SK-N-SH treated with all-trans-retinoic acid at 6 μM for 48 hours (cell line): Measurements from ENCODE around the gene PDCD6IP.
"Not testable (repeated sequence)": the region's sequence is repeated elsewhere in the genome, so short reads cannot be mapped to it uniquely, and the experiment has no call there.

Experiments used
- ATAC-seq: fragments of 200-7000 bp; cut with Tn5 transposase; 3 replicates; pipeline ENCODE4 v1.9.1; 2020; ENCODE audit warnings: mild to moderate bottlenecking, moderate library complexity
- ARNTL ChIP-seq: fragments of 450-650 bp; formaldehyde crosslinking; IDR thresholded peaks from 2 replicates; pipeline ENCODE4 v1.5.0; 2020; ENCODE audit warnings: low read depth, mild to moderate bottlenecking, moderate library complexity, borderline replicate concordance
- BACH2 ChIP-seq: fragments of 250-450 bp; sonication (Bioruptor Pico); IDR thresholded peaks from 2 replicates; pipeline ENCODE4 v1.9.0; 2021; ENCODE audit warnings: mild to moderate bottlenecking, borderline replicate concordance
- CREB5 ChIP-seq: fragments of 250-450 bp; sonication (Bioruptor Pico); IDR thresholded peaks from 2 replicates; pipeline ENCODE4 v1.5.1; 2020; ENCODE audit warnings: low read depth, mild to moderate bottlenecking, moderate library complexity
- CSDC2 ChIP-seq: fragments of 250-450 bp; sonication (Bioruptor Pico); IDR thresholded peaks from 2 replicates; pipeline ENCODE4 v1.5.0; 2020; ENCODE audit warnings: mild to moderate bottlenecking, moderate library complexity
- CSRNP3 ChIP-seq: fragments of 250-450 bp; sonication (Bioruptor Pico); IDR thresholded peaks from 2 replicates; pipeline ENCODE4 v1.5.1; 2021; ENCODE audit warnings: mild to moderate bottlenecking, moderate library complexity
- ESRRG ChIP-seq: fragments of 250-450 bp; sonication (Bioruptor Pico); IDR thresholded peaks from 2 replicates; pipeline ENCODE4 v1.6.1; 2021; ENCODE audit warnings: mild to moderate bottlenecking
- GLIS3 ChIP-seq: fragments of 250-450 bp; sonication (Bioruptor Pico); IDR thresholded peaks from 2 replicates; pipeline ENCODE4 v1.5.0; 2020; ENCODE audit warnings: mild to moderate bottlenecking, moderate library complexity
- ISL1 ChIP-seq: fragments of 250-450 bp; sonication (Bioruptor Pico); IDR thresholded peaks from 2 replicates; pipeline ENCODE4 v2.1.2; 2022; ENCODE audit warnings: mild to moderate bottlenecking, moderate library complexity
- OSR1 ChIP-seq: fragments of 250-450 bp; sonication (Bioruptor Pico); IDR thresholded peaks from 2 replicates; pipeline ENCODE4 v1.8.0; 2022; ENCODE audit warnings: moderate library complexity, mild to moderate bottlenecking, inconsistent platforms
- PATZ1 ChIP-seq: fragments of 250-450 bp; sonication (Bioruptor Pico); IDR thresholded peaks from 2 replicates; pipeline ENCODE4 v1.8.0; 2020; ENCODE audit warnings: mild to moderate bottlenecking, moderate library complexity, borderline replicate concordance
- PPARA ChIP-seq: fragments of 250-450 bp; sonication (Bioruptor Pico); IDR thresholded peaks from 2 replicates; pipeline ENCODE4 v1.5.0; 2020; ENCODE audit warnings: mild to moderate bottlenecking, borderline replicate concordance
- RARB ChIP-seq: fragments of 250-450 bp; sonication (Bioruptor Pico); IDR thresholded peaks from 2 replicates; pipeline ENCODE4 v1.8.0; 2021; ENCODE audit warnings: mild to moderate bottlenecking, moderate library complexity
- SNAI2 ChIP-seq: fragments of 250-450 bp; sonication (Bioruptor Pico); IDR thresholded peaks from 2 replicates; pipeline ENCODE4 v1.5.0; 2020; ENCODE audit warnings: mild to moderate bottlenecking, moderate library complexity
- TCF4 ChIP-seq: fragments of 250-450 bp; sonication (Bioruptor Pico); IDR thresholded peaks from 2 replicates; pipeline ENCODE4 v1.8.0; 2021; ENCODE audit warnings: mild to moderate bottlenecking, moderate library complexity, borderline replicate concordance
- TOX ChIP-seq: fragments of 250-450 bp; sonication (Bioruptor Pico); IDR thresholded peaks from 2 replicates; pipeline ENCODE4 v1.8.0; 2021; ENCODE audit warnings: mild to moderate bottlenecking, moderate library complexity, borderline replicate concordance
- TSHZ2 ChIP-seq: fragments of 250-450 bp; sonication (Bioruptor Pico); IDR thresholded peaks from 2 replicates; pipeline ENCODE4 v1.5.0; 2020; ENCODE audit warnings: mild to moderate bottlenecking, moderate library complexity
- ZC3H10 ChIP-seq: fragments of 250-450 bp; sonication (Bioruptor Pico); IDR thresholded peaks from 2 replicates; pipeline ENCODE4 v1.5.1; 2021; ENCODE audit warnings: mild to moderate bottlenecking, moderate library complexity
- ZFP3 ChIP-seq: fragments of 250-450 bp; sonication (Bioruptor Pico); IDR thresholded peaks from 2 replicates; pipeline ENCODE4 v1.5.0; 2020; ENCODE audit warnings: mild to moderate bottlenecking, moderate library complexity
- ZFP30 ChIP-seq: fragments of 450-650 bp; formaldehyde crosslinking; IDR thresholded peaks from 2 replicates; pipeline ENCODE4 v1.5.0; 2022; ENCODE audit warnings: mild to moderate bottlenecking, moderate library complexity
- ZNF565 ChIP-seq: fragments of 450-650 bp; formaldehyde crosslinking; conservative IDR thresholded peaks from 2 replicates; pipeline ENCODE4 v1.5.0; 2020; ENCODE audit warnings: low read depth, mild to moderate bottlenecking, moderate library complexity
- ZNF70 ChIP-seq: fragments of 450-650 bp; formaldehyde crosslinking; IDR thresholded peaks from 2 replicates; pipeline ENCODE4 v1.5.0; 2020; ENCODE audit warnings: mild to moderate bottlenecking, moderate library complexity
- ZNF8 ChIP-seq: fragments of 450-650 bp; formaldehyde crosslinking; IDR thresholded peaks from 2 replicates; pipeline ENCODE4 v1.5.0; 2020; ENCODE audit warnings: mild to moderate bottlenecking, moderate library complexity

PDCD6IP gene

GRCh38 chr3:33829720-33830119 lies 31.3 kb downstream of the PDCD6IP start:
- TF ChIP-seq ZNF565 (CRISPR knock-in tag) (no peak), GLIS3 (CRISPR knock-in tag) (no peak), TCF4 (CRISPR knock-in tag) (no peak), ISL1 (CRISPR knock-in tag) (no peak), ESRRG (no peak)
- ATAC-seq = no peak

GRCh38 chr3:33831053-33831452 lies 32.6 kb downstream of the PDCD6IP start:
- TF ChIP-seq TCF4 (CRISPR knock-in tag) (no peak), TSHZ2 (CRISPR knock-in tag) (no peak), TOX (CRISPR knock-in tag) (no peak), ESRRG (no peak), OSR1 (CRISPR knock-in tag) (no peak), ZFP3 (CRISPR knock-in tag) (no peak), ISL1 (CRISPR knock-in tag) (no peak), BACH2 (CRISPR knock-in tag) (no peak), GLIS3 (CRISPR knock-in tag) (no peak), ARNTL (no peak), ZNF70 (CRISPR knock-in tag) (no peak), ZC3H10 (CRISPR knock-in tag) (no peak), SNAI2 (CRISPR knock-in tag) (no peak), ZNF565 (CRISPR knock-in tag) (no peak), RARB (no peak), PATZ1 (no peak)
- ATAC-seq = no peak

GRCh38 chr3:33833408-33834095 lies 35.1 kb downstream of the PDCD6IP start:
- TF ChIP-seq BACH2 (CRISPR knock-in tag) = no peak
- TF ChIP-seq CSDC2 = no peak
- ATAC-seq = no peak

GRCh38 chr3:33834096-33834453 lies 35.6 kb downstream of the PDCD6IP start:
- ATAC-seq = no peak
- TF ChIP-seq ZFP3 (CRISPR knock-in tag) = no peak
- TF ChIP-seq GLIS3 (CRISPR knock-in tag) = no peak
- no peak for TF ChIP-seq ZNF8 (CRISPR knock-in tag)
- TF ChIP-seq CREB5 (CRISPR knock-in tag) = no peak
- TF ChIP-seq BACH2 (CRISPR knock-in tag) = no peak
- TF ChIP-seq ARNTL = no peak
- no peak for TF ChIP-seq ZNF565 (CRISPR knock-in tag)
- TF ChIP-seq SNAI2 (CRISPR knock-in tag) = no peak
- no peak for TF ChIP-seq ZFP30 (CRISPR knock-in tag)
- no peak for TF ChIP-seq PPARA (CRISPR knock-in tag)
- TF ChIP-seq CSDC2 = no peak
- no peak for TF ChIP-seq TSHZ2 (CRISPR knock-in tag)
- no peak for TF ChIP-seq ISL1 (CRISPR knock-in tag)
- TF ChIP-seq OSR1 (CRISPR knock-in tag) = no peak
- TF ChIP-seq RARB = no peak
- TF ChIP-seq CSRNP3 (CRISPR knock-in tag) = no peak

GRCh38 chr3:33837182-33837581 lies 38.8 kb downstream of the PDCD6IP start:
- ATAC-seq = not testable (repeated sequence)
